WTC11 (cell line): ENCODE measurements around the gene CST8. TPM values are rescaled to one million over a fixed set of nuclear protein-coding genes. Genes with fewer than 3 reads are reported as not detected.

Experiments used
- ATAC-seq: fragments of 200-7000 bp; cut with Tn5 transposase; 2 replicates; pipeline ENCODE4 v1.10.0; 2021; ENCODE audit warnings: mild to moderate bottlenecking, moderate library complexity
- CTCF ChIA-PET: fragments of 300-600 bp; sonication (Branson Sonifier 250); formaldehyde crosslinking; loops from one replicate; lab custom pipeline; 2021; ENCODE audit warnings: antibody characterized with exemption; lab: Charles Lee
- POLR2A ChIA-PET: fragments of 350-600 bp; sonication (Branson Sonifier 250); formaldehyde crosslinking; loops from one replicate; lab custom pipeline; 2021; ENCODE audit warnings: antibody characterized with exemption; lab: Charles Lee
- DNase-seq: peaks from one replicate; pipeline ENCODE4 v3.0.0; 2021; ENCODE audit warnings: low spot score
- H3K27ac Mint-ChIP-seq: 2 replicates; pipeline ENCODE4 v1.8.0; 2021; ENCODE audit warnings: mixed read lengths
- H3K27me3 Mint-ChIP-seq: 2 replicates; pipeline ENCODE4 v1.8.0; 2021; ENCODE audit warnings: low read depth, mild to moderate bottlenecking, moderate library complexity, mixed read lengths
- H3K36me3 Mint-ChIP-seq: 2 replicates; pipeline ENCODE4 v1.8.0; 2021; ENCODE audit warnings: mixed read lengths
- H3K4me1 Mint-ChIP-seq: 2 replicates; pipeline ENCODE4 v1.8.0; 2022; ENCODE audit warnings: mixed read lengths
- H3K4me3 Mint-ChIP-seq: 2 replicates; pipeline ENCODE4 v1.8.0; 2021; ENCODE audit warnings: mild to moderate bottlenecking, moderate library complexity, mixed read lengths
- H3K9me3 Mint-ChIP-seq: 2 replicates; pipeline ENCODE4 v1.8.0; 2021; ENCODE audit warnings: mixed read lengths
- AFF4 ChIP-seq: sonication (generic); formaldehyde crosslinking; IDR thresholded peaks from 2 replicates; pipeline ENCODE4 v1.8.1; 2023; ENCODE audit warnings: mild to moderate bottlenecking, missing genetic modification reagents, borderline replicate concordance
- CDX4 ChIP-seq: fragments of 250-450 bp; sonication (Bioruptor Pico); IDR thresholded peaks from 2 replicates; pipeline ENCODE4 v1.9.0; 2021; ENCODE audit warnings: moderate library complexity, mild to moderate bottlenecking, inconsistent platforms, borderline replicate concordance
- CREM ChIP-seq: sonication (generic); formaldehyde crosslinking; IDR thresholded peaks from 2 replicates; pipeline ENCODE4 v1.8.1; 2022; ENCODE audit warnings: mild to moderate bottlenecking, missing genetic modification reagents, moderate library complexity
- CTCF ChIP-seq: fragments of 200-600 bp; IDR thresholded peaks from 2 replicates; pipeline ENCODE4 v1.8.0; 2022; ENCODE audit warnings: antibody characterized with exemption
- E2F4 ChIP-seq: sonication (generic); formaldehyde crosslinking; IDR thresholded peaks from 2 replicates; pipeline ENCODE4 v1.8.1; 2022; ENCODE audit warnings: low read depth, mild to moderate bottlenecking, moderate library complexity, missing genetic modification reagents, borderline replicate concordance
- E2F5 ChIP-seq: sonication (generic); formaldehyde crosslinking; IDR thresholded peaks from 2 replicates; pipeline ENCODE4 v1.8.1; 2022; ENCODE audit warnings: mild to moderate bottlenecking, moderate library complexity, missing genetic modification reagents
- ETV6 ChIP-seq: sonication (generic); formaldehyde crosslinking; IDR thresholded peaks from 2 replicates; pipeline ENCODE4 v1.8.1; 2022; ENCODE audit warnings: mild to moderate bottlenecking, missing genetic modification reagents
- FOXP4 ChIP-seq: sonication (generic); formaldehyde crosslinking; IDR thresholded peaks from 2 replicates; pipeline ENCODE4 v1.8.0; 2022; ENCODE audit warnings: mild to moderate bottlenecking, missing genetic modification reagents
- GRHL2 ChIP-seq: fragments of 250-450 bp; sonication (Bioruptor Pico); IDR thresholded peaks from 2 replicates; pipeline ENCODE4 v1.8.0; 2022; ENCODE audit warnings: mild to moderate bottlenecking, moderate library complexity; ENCODE audit not compliant: insufficient replicate concordance, severe bottlenecking
- IRF2 ChIP-seq: sonication (generic); formaldehyde crosslinking; IDR thresholded peaks from 2 replicates; pipeline ENCODE4 v1.8.0; 2022; ENCODE audit warnings: low read depth, missing genetic modification reagents, borderline replicate concordance
- JUN ChIP-seq: sonication (generic); formaldehyde crosslinking; IDR thresholded peaks from 2 replicates; pipeline ENCODE4 v1.8.0; 2023; ENCODE audit warnings: mild to moderate bottlenecking, missing genetic modification reagents
- MXD4 ChIP-seq: fragments of 250-450 bp; sonication (Bioruptor Pico); IDR thresholded peaks from 2 replicates; pipeline ENCODE4 v1.8.0; 2021; ENCODE audit warnings: mild to moderate bottlenecking, moderate library complexity, borderline replicate concordance
- NR2C2 ChIP-seq: sonication (generic); formaldehyde crosslinking; IDR thresholded peaks from 2 replicates; pipeline ENCODE4 v1.8.0; 2022; ENCODE audit warnings: mild to moderate bottlenecking, missing genetic modification reagents
- RORB ChIP-seq: fragments of 250-450 bp; sonication (Bioruptor Pico); IDR thresholded peaks from 2 replicates; pipeline ENCODE4 v1.9.0; 2021; ENCODE audit warnings: mild to moderate bottlenecking
- SMAD3 ChIP-seq: sonication (generic); formaldehyde crosslinking; IDR thresholded peaks from 2 replicates; pipeline ENCODE4 v1.8.0; 2022; ENCODE audit warnings: missing genetic modification reagents, mild to moderate bottlenecking, borderline replicate concordance
- TP53 ChIP-seq: sonication (generic); formaldehyde crosslinking; IDR thresholded peaks from 2 replicates; pipeline ENCODE4 v1.8.1; 2023; ENCODE audit warnings: mild to moderate bottlenecking, missing genetic modification reagents
- ZBTB21 ChIP-seq: sonication (generic); formaldehyde crosslinking; IDR thresholded peaks from 2 replicates; pipeline ENCODE4 v1.8.1; 2023; ENCODE audit warnings: mild to moderate bottlenecking, missing genetic modification reagents, borderline replicate concordance
- ZNF232 ChIP-seq: sonication (generic); formaldehyde crosslinking; IDR thresholded peaks from 2 replicates; pipeline ENCODE4 v1.8.0; 2022; ENCODE audit warnings: mild to moderate bottlenecking, missing genetic modification reagents
- ZNF263 ChIP-seq: sonication (generic); formaldehyde crosslinking; IDR thresholded peaks from 2 replicates; pipeline ENCODE4 v1.8.1; 2022; ENCODE audit warnings: low read depth, mild to moderate bottlenecking, moderate library complexity, missing genetic modification reagents
- ZNF317 ChIP-seq: sonication (generic); formaldehyde crosslinking; IDR thresholded peaks from 2 replicates; pipeline ENCODE4 v1.8.1; 2023; ENCODE audit warnings: low read depth, mild to moderate bottlenecking, moderate library complexity, missing genetic modification reagents, borderline replicate concordance
- ZNF396 ChIP-seq: fragments of 250-450 bp; sonication (Bioruptor Pico); IDR thresholded peaks from 2 replicates; pipeline ENCODE4 v1.8.0; 2021; ENCODE audit warnings: mild to moderate bottlenecking, moderate library complexity, borderline replicate concordance
- total RNA-seq: library from RNA; stranded (reverse); gene quantifications from 3 replicates; pipeline ENCODE4 v1.2.3, GENCODE V29; 2021

The CST8 gene
- total RNA-seq, 1 experiment from 2014 or later: not detected

- Mint-ChIP-seq H3K4me1 (peaks cover 13% of the 10 kb centered on the region), H3K9me3 (peaks cover 22% of the 10 kb centered on the region), H3K27me3 (peaks cover 4% of the 10 kb centered on the region; the same call in 1 of the 2 replicates), H3K36me3 (no peaks in the 10 kb centered on the region), H3K27ac (no peak overlapping the region), H3K4me3 (no peak overlapping the region)
- no peak for ATAC-seq
- DNase-seq: no peak
- TF ChIP-seq GRHL2 (CRISPR knock-in tag): no peak
- TF ChIP-seq ZBTB21: no peak
- no peak for TF ChIP-seq IRF2
- no peak for TF ChIP-seq CDX4
- no peak for TF ChIP-seq E2F5 (CRISPR knock-in tag)
- TF ChIP-seq ZNF317 (CRISPR knock-in tag): no peak
- TF ChIP-seq JUN (CRISPR knock-in tag): no peak
- no peak for TF ChIP-seq FOXP4 (CRISPR knock-in tag)
- no peak for TF ChIP-seq CREM (CRISPR knock-in tag)
- no peak for TF ChIP-seq TP53 (CRISPR knock-in tag)
- TF ChIP-seq SMAD3: no peak
- ChIA-PET POLR2A (no interaction called here), CTCF (interaction anchor here (1.2 kb wide), 1 partner anchor 100 kb away, joined by 3 read pairs; no protein-coding TSS in a partner anchor)
Observed at GRCh38 chr20:23541776-23542175, 50.9 kb downstream of the CST8 start.

GRCh38 chr20:23542801-23543200 is 51.9 kb downstream of the CST8 start:
- Mint-ChIP-seq H3K4me1 (peaks cover 13% of the 10 kb centered on the region), H3K27ac (no peak overlapping the region), H3K4me3 (no peak overlapping the region), H3K9me3 (peaks cover 22% of the 10 kb centered on the region), H3K36me3 (no peaks in the 10 kb centered on the region), H3K27me3 (peaks cover 4% of the 10 kb centered on the region; the same call in 1 of the 2 replicates)
- ATAC-seq (no peak), DNase-seq (no peak)
- ChIA-PET POLR2A (no interaction called here), CTCF (interaction anchor here (1.2 kb wide), 1 partner anchor 101 kb away, joined by 3 read pairs; no protein-coding TSS in a partner anchor)
- no peak for TF ChIP-seq GRHL2 (CRISPR knock-in tag)
- no peak for TF ChIP-seq NR2C2 (CRISPR knock-in tag)
- TF ChIP-seq CTCF: no peak
- TF ChIP-seq ZNF232: no peak

- ChIA-PET POLR2A (no interaction called here), CTCF (interaction anchor here (1.1 kb wide), 1 partner anchor 9 kb away, joined by 3 read pairs; no protein-coding TSS in a partner anchor)
- DNase-seq (no peak), ATAC-seq (no peak)
- Mint-ChIP-seq H3K27me3 (peaks cover 6% of the 10 kb centered on the region; the same call in 1 of the 2 replicates), H3K27ac (no peak overlapping the region), H3K9me3 (peaks cover 20% of the 10 kb centered on the region), H3K4me1 (peaks cover 13% of the 10 kb centered on the region), H3K36me3 (no peaks in the 10 kb centered on the region), H3K4me3 (no peak overlapping the region)
- TF ChIP-seq ZNF263 (CRISPR knock-in tag) (no peak), ZNF396 (CRISPR knock-in tag) (no peak), IRF2 (no peak), MXD4 (CRISPR knock-in tag) (no peak), ETV6 (CRISPR knock-in tag) (no peak), AFF4 (CRISPR knock-in tag) (no peak), E2F4 (no peak), RORB (CRISPR knock-in tag) (no peak)
Observed at GRCh38 chr20:23544133-23544532, 53.2 kb downstream of the CST8 start.
